Neuronal stem cell (in vitro differentiated cells): Measurements from ENCODE around the gene C11orf54.
A peak's percentile ranks its signal among the peaks of the same experiment; 100 is the strongest.
"Not testable (repeated sequence)": the region's sequence is repeated elsewhere in the genome, so short reads cannot be mapped to it uniquely, and the experiment has no call there.

Experiments
- DNase-seq: peaks from one replicate; pipeline ENCODE4 v3.0.0-alpha.2; 2013; ENCODE audit warnings: low spot score
- H2AFZ ChIP-seq: one replicate; pipeline ENCODE4 v1.6.1; 2013; ENCODE audit warnings: mild to moderate bottlenecking, low read length, inconsistent platforms
- H2AK5ac ChIP-seq: 2 replicates; pipeline ENCODE4 v1.6.1; 2013; ENCODE audit warnings: low read depth, mild to moderate bottlenecking, inconsistent platforms, low read length, moderate library complexity, mixed read lengths
- H2BK120ac ChIP-seq: 2 replicates; pipeline ENCODE4 v1.6.1; 2013; ENCODE audit warnings: low read depth, mild to moderate bottlenecking, inconsistent platforms, low read length, moderate library complexity, mixed read lengths
- H2BK12ac ChIP-seq: one replicate; pipeline ENCODE4 v1.6.1; 2013; ENCODE audit warnings: low read length, inconsistent platforms
- H2BK15ac ChIP-seq: 2 replicates; pipeline ENCODE4 v1.6.1; 2013; ENCODE audit warnings: mild to moderate bottlenecking, low read length, inconsistent platforms, mixed read lengths
- H2BK5ac ChIP-seq: one replicate; pipeline ENCODE4 v1.6.1; 2013; ENCODE audit warnings: inconsistent platforms, mild to moderate bottlenecking, low read length, moderate library complexity
- H3K14ac ChIP-seq: one replicate; pipeline ENCODE4 v1.6.1; 2013; ENCODE audit warnings: low read length, inconsistent platforms
- H3K18ac ChIP-seq: 2 replicates; pipeline ENCODE4 v1.6.1; 2013; ENCODE audit warnings: low read length, inconsistent platforms
- H3K23ac ChIP-seq: 2 replicates; pipeline ENCODE4 v1.6.1; 2013; ENCODE audit warnings: low read depth, mild to moderate bottlenecking, mixed read lengths, low read length, inconsistent platforms; ENCODE audit not compliant: poor library complexity
- H3K27ac ChIP-seq: replicated peaks from 3 replicates; pipeline ENCODE4 v1.5.1; 2013; ENCODE audit warnings: low read length, inconsistent platforms
- H3K27me3 ChIP-seq, 3 experiments: 2 replicates each; pipeline ENCODE4 v1.6.1; 2013; ENCODE audit warnings: low read length in 3 of 3, mild to moderate bottlenecking in 2 of 3, inconsistent platforms in 1 of 3, low read depth in 1 of 3, mixed read lengths in 1 of 3, moderate library complexity in 1 of 3; ENCODE audit not compliant: control insufficient read depth in 3 of 3, insufficient read depth in 3 of 3
- H3K36me3 ChIP-seq, 2 donors: replicated peaks in 1 of 2; 2 replicates each; pipeline ENCODE4 v1.6.1; 2013; ENCODE audit warnings: low read length in 2 of 2; ENCODE audit not compliant: control insufficient read depth in 2 of 2, insufficient read depth in 2 of 2
- H3K4ac ChIP-seq: 2 replicates; pipeline ENCODE4 v1.6.1; 2013; ENCODE audit warnings: inconsistent platforms, mild to moderate bottlenecking, low read length, moderate library complexity
- H3K4me1 ChIP-seq, 2 donors: 1 replicate in 1 of 2; 2 replicates in 1 of 2; pipeline ENCODE4 v1.6.1; 2013; ENCODE audit warnings: low read length in 2 of 2, low read depth in 1 of 2; ENCODE audit not compliant: control insufficient read depth in 2 of 2, insufficient read depth in 1 of 2
- H3K4me2 ChIP-seq: one replicate; pipeline ENCODE4 v1.6.1; 2013; ENCODE audit warnings: mild to moderate bottlenecking, low read length, inconsistent platforms; ENCODE audit not compliant: insufficient read depth, poor library complexity, severe bottlenecking
- H3K4me3 ChIP-seq, 2 donors: 2 replicates each; pipeline ENCODE4 v1.5.1; 2013; ENCODE audit warnings: low read length in 2 of 2, mild to moderate bottlenecking in 2 of 2, inconsistent platforms in 1 of 2, moderate library complexity in 1 of 2
- H3K79me1 ChIP-seq: one replicate; pipeline ENCODE4 v1.6.1; 2013; ENCODE audit warnings: low read depth, mild to moderate bottlenecking, inconsistent platforms, low read length, moderate library complexity
- H3K9ac ChIP-seq: one replicate; pipeline ENCODE4 v1.6.1; 2013; ENCODE audit warnings: mild to moderate bottlenecking, low read depth, low read length, inconsistent platforms; ENCODE audit not compliant: poor library complexity
- H3K9me3 ChIP-seq, 2 donors: replicated peaks in 1 of 2; 2 replicates each; pipeline versions ENCODE3 to v1.6.1; 2013; ENCODE audit warnings: low read length in 2 of 2, mild to moderate bottlenecking in 2 of 2, inconsistent platforms in 1 of 2, low read depth in 1 of 2, mixed read lengths in 1 of 2, moderate library complexity in 1 of 2; ENCODE audit not compliant: control insufficient read depth in 2 of 2, insufficient read depth in 1 of 2
- H4K8ac ChIP-seq: one replicate; pipeline ENCODE4 v1.6.1; 2013; ENCODE audit warnings: low read depth, mild to moderate bottlenecking, inconsistent platforms, low read length, moderate library complexity
- H4K91ac ChIP-seq: one replicate; pipeline ENCODE4 v1.6.1; 2013; ENCODE audit warnings: low read length, low read depth, mild to moderate bottlenecking, inconsistent platforms; ENCODE audit not compliant: poor library complexity
- WGBS, 2 donors: extraction: QIAGEN DNeasy Blood & Tissue Kit; methylation state at CpG; one replicate each; pipeline ENCODE4 v1.1.7; 2013; ENCODE audit warnings: missing lambda C conversion rate in 2 of 2, mixed read lengths in 1 of 2; ENCODE audit not compliant: insufficient read length in 2 of 2, insufficient replicate concordance in 1 of 2; ENCODE audit errors: extremely low coverage in 2 of 2; 5-methylcytosine and 5-hydroxymethylcytosine counted together

The C11orf54 gene

DNA sequence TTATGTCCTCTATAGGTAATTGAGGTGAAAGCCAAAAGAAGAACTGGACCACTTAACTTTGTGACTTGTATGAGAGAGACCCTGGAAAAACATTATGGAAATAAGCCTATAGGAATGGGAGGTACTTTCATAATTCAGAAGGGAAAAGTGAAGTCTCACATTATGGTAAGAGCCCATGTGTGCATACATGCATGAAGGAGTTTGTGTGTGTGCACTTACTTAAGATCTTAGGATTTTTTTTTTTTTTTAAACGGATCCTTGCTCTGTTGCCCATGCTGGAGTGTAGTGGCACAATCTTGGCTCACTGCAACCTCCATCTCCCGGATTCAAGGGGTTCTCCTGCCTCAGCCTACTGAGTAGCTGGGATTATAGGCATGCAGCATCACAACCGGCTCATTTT is 15.8 kb downstream of the C11orf54 start:
- Histone ChIP-seq H3K79me1 (no peaks in the 10 kb centered on the region), H3K36me3 (peaks cover 14 to 86% of the 10 kb centered on the region in 2 donors), H3K18ac (no peak overlapping the region), H4K91ac (no peak overlapping the region), H2BK120ac (no peak overlapping the region), H3K23ac (no peak overlapping the region), H2BK15ac (no peak overlapping the region), H3K4me3 (no peak overlapping the region), H2BK12ac (no peak overlapping the region), H3K4me1 (no peaks in the 10 kb centered on the region), H2BK5ac (no peak overlapping the region), H4K8ac (no peak overlapping the region), H3K4ac (no peak overlapping the region), H3K9me3 (no peaks in the 10 kb centered on the region), H3K27ac (no peak overlapping the region), H3K14ac (no peak overlapping the region), H3K4me2 (no peak overlapping the region), H2AK5ac (no peak overlapping the region), H3K9ac (no peak overlapping the region), H3K27me3 (no peaks in the 10 kb centered on the region), H2AFZ (no peak overlapping the region)
- WGBS, 2 donors = no CpG with 5 or more reads among the region's 3 CpGs
- no peak for DNase-seq

DNA sequence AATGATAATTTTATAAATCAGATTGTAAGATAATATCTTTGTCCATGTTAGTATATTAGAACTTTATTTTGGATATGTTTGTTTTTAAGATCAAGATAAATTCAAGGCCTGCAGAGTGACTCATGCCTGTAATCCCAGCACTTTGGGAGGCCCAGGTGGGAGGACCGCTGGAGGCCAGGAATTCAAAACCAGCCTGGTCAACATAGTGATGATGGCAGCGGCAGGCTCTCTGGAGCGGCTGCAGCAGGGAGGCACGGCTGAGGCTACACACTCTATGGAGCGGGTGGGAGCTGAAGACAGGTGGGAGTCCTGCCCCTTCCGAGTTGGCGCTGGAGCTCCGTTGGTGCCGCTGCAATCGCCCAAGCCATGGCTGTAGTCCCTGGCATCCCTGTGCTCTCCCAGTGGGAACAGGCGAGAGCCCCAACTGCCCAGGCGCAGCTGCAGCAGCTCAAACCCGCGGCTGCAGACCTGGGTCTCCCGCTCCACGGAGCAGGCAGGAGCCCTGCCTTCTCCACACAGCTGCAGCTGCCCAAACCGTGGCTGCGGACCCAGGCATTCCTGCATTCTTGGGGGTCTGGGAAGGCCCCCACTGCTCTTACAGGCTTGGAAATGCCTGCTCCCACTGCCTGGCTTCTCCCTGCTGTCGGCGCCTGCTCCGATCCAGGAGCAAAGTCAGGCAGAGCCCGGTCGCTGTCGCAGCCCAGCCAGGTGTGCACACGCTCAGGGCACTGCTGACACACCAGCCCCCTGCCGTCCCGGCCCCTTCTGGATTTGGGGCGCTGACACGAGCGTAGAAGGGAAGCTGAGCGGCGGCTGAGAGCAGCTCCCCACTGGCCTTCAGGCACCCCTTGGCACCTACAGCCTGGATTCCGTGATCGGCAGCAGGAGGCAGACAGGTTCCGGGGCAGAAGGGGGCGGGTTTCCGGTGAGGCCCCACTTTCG is 16.7 kb downstream of the C11orf54 start:
- Histone ChIP-seq H3K23ac (peak overlapping the region; percentile 65), H3K4me3 (no peak overlapping the region), H3K36me3 (peaks cover 14 to 93% of the 10 kb centered on the region in 2 donors), H4K91ac (no peak overlapping the region), H2AFZ (no peak overlapping the region), H3K14ac (no peak overlapping the region), H3K9ac (peak overlapping the region; percentile 60), H3K4me2 (no peak overlapping the region), H4K8ac (peak overlapping the region; percentile 65), H2AK5ac (no peak overlapping the region), H3K79me1 (no peaks in the 10 kb centered on the region), H3K27ac (no peak overlapping the region), H3K27me3 (no peaks in the 10 kb centered on the region), H2BK12ac (no peak overlapping the region), H3K4me1 (no peaks in the 10 kb centered on the region), H3K4ac (no peak overlapping the region), H2BK5ac (no peak overlapping the region), H3K18ac (no peak overlapping the region), H3K9me3 (no peaks in the 10 kb centered on the region), H2BK120ac (no peak overlapping the region), H2BK15ac (no peak overlapping the region)
- WGBS, 2 donors = no CpG with 5 or more reads among the region's 38 CpGs
- no peak for DNase-seq

DNA sequence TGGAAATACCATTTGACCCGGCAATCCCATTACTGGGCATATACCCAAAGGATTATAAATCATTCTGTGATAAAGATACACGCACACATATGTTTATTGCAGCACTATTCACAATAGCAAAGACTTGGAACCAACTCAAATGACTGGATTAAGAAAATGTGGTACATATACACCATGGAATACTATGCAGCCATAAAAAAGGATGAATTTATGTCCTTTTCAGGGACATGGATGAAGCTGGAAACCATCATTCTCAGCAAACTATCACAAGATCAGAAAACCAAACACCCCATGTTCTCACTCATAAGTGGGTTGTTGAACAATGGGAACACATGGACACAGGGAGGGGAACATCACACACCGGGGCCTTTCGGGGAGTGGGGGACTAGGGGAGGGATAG is 17.7 kb downstream of the C11orf54 start:
- not testable (repeated sequence) for H3K14ac ChIP-seq, H3K18ac ChIP-seq, H2AFZ ChIP-seq, H3K4me2 ChIP-seq, H3K23ac ChIP-seq, H2BK12ac ChIP-seq, H3K79me1 ChIP-seq, H2AK5ac ChIP-seq, H3K4ac ChIP-seq, H3K4me3 ChIP-seq, H3K27me3 ChIP-seq, H4K8ac ChIP-seq, H4K91ac ChIP-seq, H3K27ac ChIP-seq, H2BK5ac ChIP-seq, H2BK120ac ChIP-seq, H3K9ac ChIP-seq, H3K9me3 ChIP-seq, H3K4me1 ChIP-seq, H2BK15ac ChIP-seq, DNase-seq
- peaks cover 14 to 94% of the 10 kb centered on the region in 2 donors for H3K36me3 ChIP-seq
- WGBS, 2 donors = no CpG with 5 or more reads among the region's 4 CpGs

DNA sequence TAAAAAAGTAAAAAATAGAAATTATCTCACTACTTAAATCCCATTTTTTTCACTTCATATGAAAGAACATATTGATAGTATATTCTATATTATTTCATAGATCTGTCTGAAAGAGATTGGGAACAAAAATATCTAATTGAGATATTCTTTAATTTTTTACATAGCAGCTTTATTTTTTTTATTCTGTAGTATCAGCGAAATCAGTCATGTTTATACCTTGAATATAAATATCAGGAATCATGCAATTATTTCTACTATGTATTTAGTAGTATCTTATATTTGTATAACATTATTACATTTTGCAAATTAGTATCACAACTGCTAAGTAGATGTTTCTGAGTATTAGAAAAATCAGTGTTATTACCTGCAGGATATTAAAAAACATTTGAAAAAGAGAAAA is 20.4 kb downstream of the C11orf54 start:
- Histone ChIP-seq H2AK5ac (no peak overlapping the region), H3K23ac (no peak overlapping the region), H3K14ac (no peak overlapping the region), H4K8ac (no peak overlapping the region), H2AFZ (no peak overlapping the region), H2BK12ac (no peak overlapping the region), H3K9ac (no peak overlapping the region), H2BK5ac (no peak overlapping the region), H3K79me1 (no peaks in the 10 kb centered on the region), H2BK120ac (no peak overlapping the region), H3K18ac (no peak overlapping the region), H3K4me3 (no peak overlapping the region), H3K27ac (no peak overlapping the region), H2BK15ac (no peak overlapping the region), H4K91ac (no peak overlapping the region), H3K4me1 (no peaks in the 10 kb centered on the region), H3K4me2 (no peak overlapping the region), H3K4ac (no peak overlapping the region), H3K36me3 (peaks cover 12 to 81% of the 10 kb centered on the region in 2 donors), H3K9me3 (no peaks in the 10 kb centered on the region), H3K27me3 (no peaks in the 10 kb centered on the region)
- no CpG with 5 or more reads among the region's 1 CpG for WGBS, 2 donors
- no peak for DNase-seq
